Coronary artery (tissue), 2 donors: ENCODE measurements around the gene LTBP1.

Experiments used
- DNase-seq: peaks from one replicate; pipeline ENCODE4 v3.0.0-alpha.2; 2017; ENCODE audit warnings: low spot score
- H3K27ac ChIP-seq, 2 donors: fragments of 200-600 bp; sonication (generic); one replicate each; pipeline ENCODE4 v1.5.1; 2016 to 2019
- H3K4me3 ChIP-seq: fragments of 200-600 bp; sonication (generic); 2 replicates; pipeline ENCODE4 v1.5.1; 2016; ENCODE audit warnings: mild to moderate bottlenecking, moderate library complexity
- TF ChIP-seq, protein P1 (sequence below): fragments of 200-600 bp; sonication (generic); IDR thresholded peaks from one replicate; pipeline ENCODE4 v1.5.1; 2019; ENCODE audit warnings: antibody characterized with exemption

Gene LTBP1

GRCh38 chr2:33375054-33375453 is 428.3 kb downstream of the LTBP1 start:
- H3K27ac ChIP-seq, result peak overlapping the region in 1 of 2 donors; percentile 68
- no peak overlapping the region for H3K4me3 ChIP-seq
- TF ChIP-seq, protein P1, sequence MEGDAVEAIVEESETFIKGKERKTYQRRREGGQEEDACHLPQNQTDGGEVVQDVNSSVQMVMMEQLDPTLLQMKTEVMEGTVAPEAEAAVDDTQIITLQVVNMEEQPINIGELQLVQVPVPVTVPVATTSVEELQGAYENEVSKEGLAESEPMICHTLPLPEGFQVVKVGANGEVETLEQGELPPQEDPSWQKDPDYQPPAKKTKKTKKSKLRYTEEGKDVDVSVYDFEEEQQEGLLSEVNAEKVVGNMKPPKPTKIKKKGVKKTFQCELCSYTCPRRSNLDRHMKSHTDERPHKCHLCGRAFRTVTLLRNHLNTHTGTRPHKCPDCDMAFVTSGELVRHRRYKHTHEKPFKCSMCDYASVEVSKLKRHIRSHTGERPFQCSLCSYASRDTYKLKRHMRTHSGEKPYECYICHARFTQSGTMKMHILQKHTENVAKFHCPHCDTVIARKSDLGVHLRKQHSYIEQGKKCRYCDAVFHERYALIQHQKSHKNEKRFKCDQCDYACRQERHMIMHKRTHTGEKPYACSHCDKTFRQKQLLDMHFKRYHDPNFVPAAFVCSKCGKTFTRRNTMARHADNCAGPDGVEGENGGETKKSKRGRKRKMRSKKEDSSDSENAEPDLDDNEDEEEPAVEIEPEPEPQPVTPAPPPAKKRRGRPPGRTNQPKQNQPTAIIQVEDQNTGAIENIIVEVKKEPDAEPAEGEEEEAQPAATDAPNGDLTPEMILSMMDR, result no peak
- DNase-seq, result no peak

DNA sequence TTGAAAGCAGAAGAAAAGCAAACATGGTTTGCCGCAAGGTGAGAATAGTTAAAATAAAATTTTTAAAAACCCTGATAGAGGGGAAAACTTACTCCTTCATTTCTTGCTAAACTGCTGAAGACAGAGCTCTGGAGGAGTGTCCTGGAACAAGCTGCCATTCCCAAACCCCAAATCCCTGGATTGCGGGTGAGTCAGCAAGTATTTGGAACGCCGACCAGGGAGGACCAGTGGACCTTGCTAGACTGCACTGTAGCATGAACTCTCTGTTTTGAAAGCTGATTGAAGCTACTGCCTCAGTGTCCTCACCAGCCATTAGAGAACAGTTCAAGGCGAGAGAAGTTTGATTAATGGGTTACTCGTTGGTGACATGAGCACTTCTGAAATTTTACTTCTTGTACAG is 430.3 kb downstream of the LTBP1 start:
- no peak overlapping the region for H3K4me3 ChIP-seq
- TF ChIP-seq, protein P1, result no peak
- peak overlapping the region in 1 of 2 donors; percentile 43 for H3K27ac ChIP-seq
- no peak for DNase-seq

GRCh38 chr2:33378556-33379210 is 431.9 kb downstream of the LTBP1 start:
- no peak overlapping the region for H3K4me3 ChIP-seq
- TF ChIP-seq, protein P1, result no peak
- H3K27ac ChIP-seq, result peak overlapping the region; percentile 47 to 66
- no peak for DNase-seq

DNA sequence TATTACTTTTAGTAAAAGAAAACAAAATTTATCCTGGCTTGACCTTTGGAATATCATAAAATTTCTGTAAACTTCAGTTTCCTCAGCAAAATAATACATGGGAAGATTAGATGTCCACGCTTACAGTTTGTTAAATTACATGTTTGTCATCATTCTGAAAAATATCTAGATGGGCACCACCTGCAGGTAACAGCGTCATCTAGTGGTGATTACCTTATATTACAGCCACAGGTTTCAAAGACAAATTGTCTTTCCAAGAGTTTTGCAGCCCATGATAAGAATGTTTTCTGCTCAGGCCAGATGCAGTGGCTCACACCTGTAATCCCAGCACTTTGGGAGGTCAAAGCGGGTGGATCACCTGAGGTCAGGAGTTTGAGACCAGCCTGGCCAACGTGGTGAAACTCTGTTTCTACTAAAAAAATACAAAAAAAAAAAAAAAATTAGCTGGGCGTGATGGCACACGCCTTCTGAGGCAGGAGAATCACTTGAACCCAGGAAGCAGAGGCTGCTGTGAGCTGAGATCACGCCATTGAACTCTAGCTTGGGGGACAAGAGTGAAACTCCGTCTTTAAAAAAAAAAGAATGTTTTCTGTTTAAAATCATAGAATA is 433.4 kb downstream of the LTBP1 start:
- Histone ChIP-seq H3K27ac (no peak overlapping the region), H3K4me3 (no peak overlapping the region)

DNA sequence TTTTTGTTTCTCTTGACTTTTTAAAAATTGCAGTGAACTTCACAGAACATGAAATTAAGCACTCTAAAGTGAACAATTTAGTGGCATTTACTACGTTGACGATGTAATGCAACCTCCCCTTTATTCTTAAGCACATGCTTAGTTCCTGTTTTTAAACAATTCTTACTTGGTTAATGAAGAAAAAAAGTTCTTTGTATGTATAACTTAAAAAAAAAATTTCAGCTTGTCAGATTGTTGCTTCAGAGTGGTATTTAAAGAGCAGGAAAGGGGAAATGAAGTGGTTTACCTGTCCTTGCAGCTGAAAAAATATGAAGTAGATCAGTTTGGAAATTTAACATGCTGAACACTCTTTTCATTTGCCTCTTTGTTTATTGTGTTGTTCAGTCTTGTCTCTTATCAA is 434.0 kb downstream of the LTBP1 start:
- TF ChIP-seq, protein P1, result no peak
- H3K27ac ChIP-seq, result no peak overlapping the region
- H3K4me3 ChIP-seq, result no peak overlapping the region
- DNase-seq, result no peak

More for the DNA sequence above, 433.4 kb downstream of the LTBP1 start:
- TF ChIP-seq, protein P1, result no peak
- DNase-seq, result no peak

DNA sequence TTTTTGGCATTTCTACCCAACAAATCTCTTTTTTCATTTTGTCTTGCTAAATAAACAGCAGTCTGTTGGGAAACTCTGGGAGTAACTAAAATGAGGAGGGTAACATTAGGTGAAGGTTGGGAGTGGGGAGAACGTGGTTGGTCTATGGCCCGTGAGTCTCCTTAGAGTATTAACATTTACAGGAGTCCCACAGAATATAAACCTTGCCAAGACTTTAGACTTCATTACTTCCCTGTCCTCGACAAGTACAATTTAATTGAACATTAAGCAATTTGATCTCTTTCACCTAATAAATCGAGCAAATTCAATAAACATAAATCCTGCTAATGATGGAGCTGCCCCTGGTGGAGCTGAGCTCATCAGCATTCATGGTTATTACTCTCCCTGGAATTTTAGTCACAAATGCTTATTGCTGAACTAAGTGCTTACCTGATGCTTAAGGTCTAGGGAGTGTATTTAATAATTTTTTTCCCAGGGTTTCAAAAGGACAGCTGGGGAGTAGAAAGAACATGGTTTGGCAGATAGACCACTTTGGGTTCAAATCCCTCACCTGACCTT is 434.6 kb downstream of the LTBP1 start:
- no peak overlapping the region for H3K4me3 ChIP-seq
- TF ChIP-seq, protein P1, result no peak

More for the DNA sequence above, 434.6 kb downstream of the LTBP1 start:
- no peak for DNase-seq
- no peak overlapping the region for H3K27ac ChIP-seq
